Limb (tissue), 2 donors: Measurements from ENCODE around the gene TMEM165.

Experiments used
- DNase-seq, 2 donors: peaks; one replicate each; pipeline ENCODE4 v3.0.0-alpha.2; 2016; ENCODE audit errors: extremely low spot score in 2 of 2

TMEM165 gene

GRCh38 chr4:55458164-55458563 is 62.4 kb downstream of the TMEM165 start:
- no peak for DNase-seq

DNA sequence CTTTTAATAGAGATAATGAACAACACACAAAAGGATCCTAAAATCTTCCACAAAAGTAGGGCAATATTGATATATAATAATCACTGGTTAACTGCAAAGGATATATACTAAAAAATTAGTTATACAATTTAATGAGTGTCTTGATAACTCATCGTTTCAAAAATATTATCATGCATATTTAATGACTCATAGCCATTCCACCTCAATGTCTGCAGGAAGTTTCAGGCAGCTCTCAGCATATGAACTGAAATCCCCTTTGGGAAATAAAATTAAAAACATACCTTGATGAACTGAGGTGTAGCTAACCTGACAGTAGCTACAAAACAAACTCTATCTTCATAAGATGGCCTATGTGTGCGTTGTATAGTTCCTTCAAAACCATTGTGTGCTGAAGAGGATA is 62.9 kb downstream of the TMEM165 start:
- DNase-seq: no peak

GRCh38 chr4:55466001-55466400 is 70.2 kb downstream of the TMEM165 start:
- DNase-seq: no peak

DNA sequence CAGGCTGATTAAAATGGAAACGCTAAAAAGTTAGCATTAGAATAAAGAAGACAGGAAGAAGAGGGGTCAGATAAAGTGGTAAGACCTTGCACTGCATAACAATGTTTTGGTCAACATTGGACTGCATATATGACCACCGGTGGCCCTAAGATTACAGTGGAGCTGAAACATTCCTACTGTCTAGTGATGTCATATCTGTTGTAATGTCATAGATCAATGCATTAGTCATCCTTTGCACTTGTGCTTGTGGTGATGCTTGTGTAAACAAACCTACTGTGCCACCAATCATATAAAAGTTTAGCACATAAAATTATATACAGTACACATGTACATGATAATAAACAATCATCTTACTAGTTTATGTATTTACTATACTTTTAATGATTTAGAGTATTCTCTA is 73.0 kb downstream of the TMEM165 start:
- DNase-seq: no peak

DNA sequence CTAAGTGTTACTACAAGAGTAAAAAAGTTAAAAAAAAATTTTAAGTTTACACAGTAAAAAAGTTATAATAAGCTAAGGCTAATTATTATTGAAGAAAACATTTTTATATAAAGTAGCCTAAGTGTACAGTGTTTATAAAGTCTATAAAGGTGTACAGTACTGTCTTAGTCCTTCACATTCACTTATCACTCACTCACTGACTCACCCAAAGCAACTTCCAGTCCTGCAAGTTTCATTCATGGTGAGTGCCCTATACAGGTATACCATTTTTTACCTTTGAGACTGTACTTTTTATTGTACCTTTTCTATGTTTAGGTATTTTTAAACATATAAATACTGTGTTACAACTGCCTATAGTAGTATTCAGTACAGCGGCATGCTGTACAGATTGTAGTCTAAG is 74.2 kb downstream of the TMEM165 start:
- DNase-seq: no peak
